ENCODE data around the gene DIO1.

- no peak for TF ChIP-seq JUND (IDR thresholded peaks at IDR 0.05)
- TF ChIP-seq SIN3A (IDR thresholded peaks at IDR 0.05; ENCODE audit: borderline replicate concordance, low read depth, low read length): no peak
- no peak for TF ChIP-seq USF1 (IDR thresholded peaks at IDR 0.05; ENCODE audit: borderline replicate concordance, low read depth)
- TF ChIP-seq GATA2 (CRISPR knock-in tag; IDR thresholded peaks at IDR 0.05): no peak
- TF ChIP-seq TAF1 (IDR thresholded peaks at IDR 0.05; ENCODE audit: borderline replicate concordance, low read depth, low read length): no peak
- no peak for TF ChIP-seq POLR2AphosphoS5 (IDR thresholded peaks at IDR 0.05; ENCODE audit: low read depth, low read length)
- no peak for TF ChIP-seq RFX5 (IDR thresholded peaks at IDR 0.05; ENCODE audit: low read length)
- TF ChIP-seq MXI1 (IDR thresholded peaks at IDR 0.05; ENCODE audit: low read depth, low read length): no peak
- TF ChIP-seq EP300 (IDR thresholded peaks at IDR 0.05; ENCODE audit: borderline replicate concordance in 1 of 2, low read depth in 1 of 2, low read length in 1 of 2): no peak
- no peak for TF ChIP-seq CTCF (IDR thresholded peaks at IDR 0.05)
- no peak for TF ChIP-seq RAD21 (IDR thresholded peaks at IDR 0.05; ENCODE audit: low read length)
- TF ChIP-seq GABPA (IDR thresholded peaks at IDR 0.05; ENCODE audit: low read depth): no peak
- TF ChIP-seq USF2 (IDR thresholded peaks at IDR 0.05; ENCODE audit: borderline replicate concordance, low read depth, low read length): no peak
- no peak for TF ChIP-seq EZH2phosphoT487 (IDR thresholded peaks at IDR 0.05; ENCODE audit: borderline replicate concordance, low read depth)
Observed at GRCh38 chr1:53868565-53868964, 25.4 kb upstream of the DIO1 start.

Data from SK-N-SH (cell line).